A549 treated with DMSO at 1 μM for 4 hours (cell line): ENCODE data around the gene DMKN. TPM values are rescaled to one million over a fixed set of nuclear protein-coding genes. Genes with fewer than 3 reads are reported as not detected.

Source experiments
- total RNA-seq: library from RNA; stranded (reverse); fragments of 200-300 nt; extraction: Qiagen RNA extraction; gene quantifications from 5 replicates; pipeline ENCODE4 v1.2.3, GENCODE V29; 2022; ENCODE audit warnings: low read depth

DMKN gene, protein sequence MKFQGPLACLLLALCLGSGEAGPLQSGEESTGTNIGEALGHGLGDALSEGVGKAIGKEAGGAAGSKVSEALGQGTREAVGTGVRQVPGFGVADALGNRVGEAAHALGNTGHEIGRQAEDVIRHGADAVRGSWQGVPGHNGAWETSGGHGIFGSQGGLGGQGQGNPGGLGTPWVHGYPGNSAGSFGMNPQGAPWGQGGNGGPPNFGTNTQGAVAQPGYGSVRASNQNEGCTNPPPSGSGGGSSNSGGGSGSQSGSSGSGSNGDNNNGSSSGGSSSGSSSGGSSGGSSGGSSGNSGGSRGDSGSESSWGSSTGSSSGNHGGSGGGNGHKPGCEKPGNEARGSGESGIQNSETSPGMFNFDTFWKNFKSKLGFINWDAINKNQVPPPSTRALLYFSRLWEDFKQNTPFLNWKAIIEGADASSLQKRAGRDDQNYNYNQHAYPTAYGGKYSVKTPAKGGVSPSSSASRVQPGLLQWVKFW
- total RNA-seq = 27.3 to 37.1 TPM (median 33.6 TPM) in 5 replicates

DNA sequence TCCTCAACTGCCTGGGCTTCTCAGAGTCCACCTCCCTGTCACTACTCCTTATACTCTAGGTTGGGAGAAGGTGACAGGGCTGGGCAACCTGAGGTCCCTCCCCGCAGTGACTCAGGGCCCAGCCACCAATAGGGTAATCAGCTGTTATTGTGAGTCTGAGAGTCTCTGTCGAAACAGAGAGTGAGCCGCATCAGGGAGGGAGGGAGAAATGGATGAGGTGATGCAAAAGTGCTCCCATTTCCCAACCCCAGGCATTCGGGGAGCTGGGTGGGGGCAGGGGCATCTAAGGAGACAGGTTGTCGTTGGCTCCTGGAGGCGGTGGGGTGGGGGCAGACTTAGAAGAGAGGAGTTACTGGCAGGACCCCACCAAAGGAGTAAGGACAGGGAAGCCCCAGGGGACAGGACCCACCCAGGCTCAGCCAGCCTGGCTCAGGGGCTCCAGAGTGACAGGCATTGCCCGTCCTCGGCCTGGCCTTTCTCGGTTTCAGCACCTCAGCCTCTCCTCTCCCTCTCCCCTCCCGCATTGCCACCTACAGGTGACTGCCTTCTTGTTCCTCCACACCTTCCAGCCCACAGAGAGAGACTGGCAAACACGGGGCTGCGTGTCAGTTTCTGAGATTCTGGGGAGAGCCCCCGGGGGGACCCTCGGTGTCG, at the start of gene DMKN:
Gene DMKN, minus strand, starts transcription at position 22 of the 654 bp plus-strand sequence. CDS start 174 bp downstream, outside the sequence.

DNA sequence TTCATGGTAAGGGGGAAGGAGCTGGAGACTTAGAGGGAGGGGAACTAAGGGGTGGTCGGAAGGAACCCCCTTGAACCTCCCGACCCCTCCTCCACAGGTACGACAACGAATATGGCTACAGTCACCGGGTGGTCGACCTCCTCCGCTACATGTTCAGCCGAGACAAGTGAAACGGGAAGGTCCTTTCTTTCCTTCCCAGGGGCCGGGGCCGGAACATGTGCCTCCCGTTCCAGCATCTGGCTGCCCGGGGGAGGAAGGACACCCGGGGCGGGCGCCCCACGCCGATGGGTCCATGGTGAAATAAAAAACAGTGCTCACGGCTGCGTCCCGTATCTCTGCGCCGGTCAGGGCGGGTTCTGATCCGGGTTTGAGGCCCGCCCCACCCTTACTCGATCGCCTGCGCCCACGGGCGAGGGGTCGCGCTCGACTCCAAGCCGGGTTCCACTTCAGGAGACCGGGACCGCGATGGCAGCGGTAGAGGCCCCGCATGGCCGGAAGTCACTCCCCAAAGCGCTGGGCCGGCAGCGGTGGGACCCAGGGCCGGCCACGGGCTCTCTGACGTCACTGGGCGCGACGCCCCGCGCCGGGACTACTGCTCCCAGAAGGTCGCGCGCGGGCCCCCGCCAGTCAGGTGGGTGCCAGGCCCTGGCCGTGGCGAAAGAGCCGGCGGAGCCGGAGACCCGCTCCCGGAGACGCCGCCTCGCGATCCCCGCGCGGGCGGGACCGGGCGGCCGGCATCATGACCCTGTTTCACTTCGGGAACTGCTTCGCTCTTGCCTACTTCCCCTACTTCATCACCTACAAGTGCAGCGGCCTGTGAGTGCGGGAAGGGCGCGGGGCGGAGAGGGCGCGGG, 31.8 kb upstream of the DMKN start, which contains the start of gene TMEM147:
Gene TMEM147, plus strand, starts transcription at position 626 of the 854 bp plus-strand sequence. Its CDS starts 114 bp downstream, at position 740.

DNA sequence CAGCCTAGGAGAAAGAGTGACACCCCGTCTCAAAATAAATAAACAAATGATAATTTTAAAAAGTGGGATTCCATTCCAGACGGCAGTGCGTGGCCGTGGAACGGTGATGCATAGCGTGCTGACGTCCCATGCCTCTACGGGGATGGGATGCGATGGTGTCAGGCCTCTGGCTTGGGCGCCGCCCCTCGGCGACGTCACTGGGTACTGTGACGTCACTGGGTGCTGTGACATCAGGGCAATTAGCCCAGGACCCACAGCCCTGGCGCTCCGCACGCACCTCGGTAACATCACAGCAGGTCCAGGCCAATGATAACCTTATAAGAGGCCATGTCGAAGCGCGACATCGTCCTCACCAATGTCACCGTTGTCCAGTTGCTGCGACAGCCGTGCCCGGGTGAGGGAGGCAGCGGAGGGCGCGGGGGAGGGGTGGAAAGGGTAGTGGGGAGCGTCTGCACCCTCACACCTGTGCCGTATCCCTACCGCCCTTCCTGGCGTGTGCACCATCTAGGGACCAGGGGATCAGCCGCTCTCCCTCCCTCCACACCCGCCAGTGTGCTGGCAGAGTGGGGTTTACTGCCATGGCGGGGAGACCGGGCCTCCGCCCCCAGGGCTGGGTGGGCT, 19.9 kb upstream of the DMKN start, which contains the start of gene GAPDHS:
Gene GAPDHS, plus strand, starts transcription at position 256 of the 621 bp plus-strand sequence. Its CDS starts 72 bp downstream, at position 328.

DNA sequence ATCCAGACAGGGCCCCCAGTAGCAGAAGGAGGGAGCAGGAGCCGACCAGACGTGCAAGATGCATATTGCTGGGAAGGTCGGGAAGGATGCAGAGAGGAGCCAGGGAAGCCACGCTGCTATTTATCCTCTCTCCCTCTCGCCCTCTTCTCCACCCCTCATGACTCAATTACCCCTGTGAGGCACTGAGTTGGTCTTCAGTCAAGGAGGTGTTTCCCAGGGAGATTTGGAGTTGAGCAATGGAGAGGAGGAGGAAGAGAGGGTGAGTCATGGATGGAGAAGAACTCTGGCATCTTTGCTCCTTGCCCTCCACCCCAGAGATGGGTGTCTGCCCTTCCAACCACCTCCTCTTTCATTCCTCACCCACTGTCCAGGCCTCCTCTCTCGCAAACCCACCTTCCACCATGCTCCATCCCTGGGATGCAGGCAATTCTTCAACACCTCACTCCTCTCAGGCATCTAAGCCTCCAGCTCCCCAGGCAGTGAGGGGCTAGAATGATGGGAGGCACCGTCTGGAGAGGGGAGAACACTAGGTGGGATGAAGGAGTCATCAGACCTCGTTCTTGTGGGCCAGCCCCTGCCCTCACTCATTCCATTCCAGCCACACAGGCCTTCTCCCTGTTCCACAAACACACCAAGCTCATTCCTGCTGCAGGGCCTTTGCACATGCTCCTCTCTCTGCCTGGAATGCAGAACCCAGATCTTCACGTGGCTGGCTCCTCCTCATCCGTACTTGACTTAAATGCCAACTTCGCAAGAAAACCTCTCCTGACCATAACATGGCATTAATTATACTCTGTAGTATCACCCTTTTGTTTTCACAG, 15.0 kb upstream of the DMKN start, which contains the start of gene SBSN:
Gene SBSN, minus strand, starts transcription at position 94 of the 821 bp plus-strand sequence. Its CDS starts 30 bp downstream, at position 64.

DNA sequence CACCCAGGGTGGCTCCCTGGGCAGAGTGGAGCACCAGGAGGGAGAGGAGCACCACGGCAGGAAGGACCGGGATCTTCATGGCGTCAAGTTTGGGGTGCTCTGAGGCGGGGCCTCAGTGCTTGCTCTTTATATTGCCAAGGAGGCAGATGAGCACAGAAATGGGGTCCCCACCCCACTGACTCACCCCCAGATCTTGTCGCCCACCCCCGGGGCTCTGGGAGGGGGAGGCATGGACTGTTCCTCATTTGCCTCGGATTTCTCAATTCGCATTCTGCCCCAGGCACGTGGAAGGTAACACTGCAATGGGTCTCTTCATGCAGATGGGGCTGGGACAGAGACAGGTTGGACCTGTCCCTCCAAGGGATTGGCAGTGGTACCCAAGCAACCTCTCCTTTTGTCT, 23.1 kb downstream of the DMKN start, which contains the start of gene KRTDAP:
Gene KRTDAP, minus strand, starts transcription at position 101 of the 400 bp plus-strand sequence. Its CDS starts 22 bp downstream, at position 79.

DNA sequence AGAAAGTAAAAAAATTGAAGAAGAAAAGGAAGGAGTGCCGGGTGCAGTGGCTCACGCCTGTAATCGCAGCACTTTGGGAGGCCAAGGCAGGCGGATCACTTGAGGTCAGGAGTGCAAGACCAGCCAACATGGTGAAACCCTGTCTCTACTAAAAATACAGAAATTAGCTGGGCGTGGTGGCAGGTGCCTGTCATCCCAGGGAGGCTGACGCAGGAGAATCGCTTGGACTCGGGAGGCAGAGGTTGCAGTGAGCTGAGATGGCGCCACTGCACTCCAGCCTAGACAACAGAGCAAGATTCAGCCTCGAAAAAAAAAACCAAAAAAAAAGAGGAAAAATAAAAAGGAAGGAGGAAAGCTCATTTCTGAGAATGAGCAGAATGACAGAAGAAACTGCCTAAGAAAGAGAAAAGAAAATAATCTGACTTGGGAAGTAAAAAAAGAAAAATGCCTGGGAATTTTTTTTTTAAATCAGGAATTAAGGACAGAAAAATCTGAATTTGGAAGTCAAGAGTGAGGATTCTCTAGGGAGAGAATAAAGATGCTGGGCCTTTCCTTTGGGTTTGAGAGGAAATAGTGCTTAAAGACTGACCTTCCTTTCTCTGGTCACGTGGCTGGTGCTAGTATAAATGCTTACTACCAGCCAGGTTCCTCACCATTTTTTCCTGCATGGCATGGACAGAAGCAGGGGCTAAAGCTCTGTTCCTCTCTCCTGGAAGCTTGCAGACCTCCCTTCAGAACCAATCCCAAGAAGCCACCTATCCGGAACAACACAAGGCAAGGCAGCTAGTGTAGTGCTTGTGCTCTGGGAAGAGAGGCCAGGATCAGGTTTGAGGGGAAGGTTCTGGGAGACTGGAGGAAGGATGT, 65.6 kb downstream of the DMKN start, which contains the start of gene FFAR2:
Gene FFAR2, plus strand, starts transcription at position 652 of the 864 bp plus-strand sequence. CDS start 1,458 bp downstream, outside the sequence.

Other genes with a start within 250 kb of the DMKN start
- gene USF2, start 244.7 kb downstream of the DMKN start, total RNA-seq = 118 to 169 TPM (median 142 TPM) in 5 replicates
- 0.08 to 0.14 TPM in 2 of 5 replicates, not detected in the others for gene HAMP, start 231.1 kb downstream of the DMKN start, total RNA-seq
- not detected in 5 replicates for gene MAG, start 221.5 kb downstream of the DMKN start, total RNA-seq
- 0.51 to 1.6 TPM (median 0.63 TPM) in 5 replicates for gene CD22, start 184.5 kb downstream of the DMKN start, total RNA-seq
- not detected in 5 replicates for gene FFAR1, start 165.7 kb downstream of the DMKN start, total RNA-seq
- gene FFAR3, start 155.2 kb downstream of the DMKN start, total RNA-seq = not detected in 5 replicates
- not detected in 5 replicates for gene GPR42, start 142.6 kb downstream of the DMKN start, total RNA-seq
- gene FFAR2, start 65.4 kb downstream of the DMKN start, total RNA-seq = 0.05 TPM in 1 of 5 replicates, not detected in the others
- not detected in 5 replicates for gene KRTDAP, start 23.2 kb downstream of the DMKN start, total RNA-seq
- gene SBSN, start 14.7 kb upstream of the DMKN start, total RNA-seq = 2.7 to 3.9 TPM (median 3.0 TPM) in 5 replicates
- not detected in 5 replicates for gene GAPDHS, start 19.8 kb upstream of the DMKN start, total RNA-seq
- 350 to 445 TPM (median 403 TPM) in 5 replicates for gene TMEM147, start 32.0 kb upstream of the DMKN start, total RNA-seq
- 0.10 TPM in 1 of 5 replicates, not detected in the others for gene ATP4A, start 50.0 kb upstream of the DMKN start, total RNA-seq
- gene PMIS2, start 72.5 kb upstream of the DMKN start, total RNA-seq = not detected in 5 replicates
- gene HAUS5, start 99.1 kb upstream of the DMKN start, total RNA-seq = 10.8 to 18.4 TPM (median 15.7 TPM) in 5 replicates
- gene RBM42, start 115.4 kb upstream of the DMKN start, total RNA-seq = 147 to 213 TPM (median 187 TPM) in 5 replicates
- gene ETV2, start 128.1 kb upstream of the DMKN start, total RNA-seq = 2.1 to 3.1 TPM (median 2.3 TPM) in 5 replicates
- gene COX6B1, start 134.7 kb upstream of the DMKN start, total RNA-seq = 1,270 to 1,573 TPM (median 1,320 TPM) in 5 replicates
- gene UPK1A, start 152.9 kb upstream of the DMKN start, total RNA-seq = 0.64 to 1.2 TPM (median 0.84 TPM) in 5 replicates
- 0.05 TPM in 1 of 5 replicates, not detected in the others for gene ZBTB32, start 190.9 kb upstream of the DMKN start, total RNA-seq
- 47.8 to 63.3 TPM (median 58.5 TPM) in 5 replicates for gene KMT2B, start 204.4 kb upstream of the DMKN start, total RNA-seq
- 10.2 to 13.0 TPM (median 11.9 TPM) in 5 replicates for gene IGFLR1, start 228.8 kb upstream of the DMKN start, total RNA-seq
- 23.0 to 29.3 TPM (median 28.6 TPM) in 5 replicates for gene U2AF1L4, start 231.8 kb upstream of the DMKN start, total RNA-seq
- 273 to 299 TPM (median 279 TPM) in 5 replicates for gene PSENEN, start 232.0 kb upstream of the DMKN start, total RNA-seq
- gene LIN37, start 234.9 kb upstream of the DMKN start, total RNA-seq = 20.7 to 27.8 TPM (median 21.4 TPM) in 5 replicates
- gene HSPB6, start 243.4 kb upstream of the DMKN start, total RNA-seq = 0.16 to 0.34 TPM (median 0.20 TPM) in 5 replicates
- gene PROSER3, start 244.5 kb upstream of the DMKN start, total RNA-seq = 27.5 to 38.7 TPM (median 32.5 TPM) in 5 replicates